Activated gamma-delta T cell treated with Interleukin-2 at 50 U/mL for 16 hours (primary cell): ENCODE results near the gene HSDL1.

Source experiments
- DNase-seq: peaks from one replicate; pipeline ENCODE4 v3.0.0-alpha.2; 2020

Gene HSDL1

DNA sequence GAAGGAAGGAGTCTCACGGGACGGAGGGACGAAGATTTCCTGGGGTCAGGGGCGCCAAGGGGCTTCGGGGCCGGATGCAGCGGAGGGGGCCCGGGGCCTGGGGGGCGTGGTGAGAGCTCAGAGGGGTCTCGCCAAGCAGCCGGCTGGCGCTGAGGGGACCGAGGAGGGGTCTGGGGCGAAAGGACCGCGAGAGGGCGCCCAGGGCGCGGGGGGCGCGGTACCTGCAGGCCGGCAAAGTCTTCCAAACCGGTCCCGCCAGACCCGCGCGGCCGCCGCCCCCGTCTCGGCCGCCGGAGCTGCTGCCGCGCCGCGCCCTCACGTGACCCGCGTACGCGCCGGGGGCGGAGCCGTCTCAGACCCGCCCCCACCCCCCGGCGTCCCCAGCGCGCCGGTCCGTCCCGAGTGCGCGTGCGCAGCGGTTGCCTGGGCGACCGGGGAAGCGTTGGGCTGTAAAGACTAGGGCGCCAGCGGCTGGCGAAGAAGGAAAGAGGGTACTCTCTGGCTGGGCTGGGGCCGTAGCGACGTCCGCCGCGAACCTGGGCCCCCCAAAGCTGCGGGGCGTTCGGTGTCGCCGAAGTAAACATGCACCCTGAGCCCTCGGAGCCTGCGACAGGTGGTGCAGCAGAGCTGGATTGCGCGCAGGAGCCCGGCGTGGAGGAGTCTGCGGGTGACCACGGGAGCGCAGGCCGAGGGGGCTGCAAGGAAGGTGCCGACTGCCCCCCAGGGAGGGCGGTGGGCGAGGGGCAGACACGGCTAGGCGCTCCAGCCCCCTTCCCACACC, at the start of gene HSDL1, which contains the start of gene DNAAF1:
Gene HSDL1, minus strand, starts transcription at position 319 of the 781 bp plus-strand sequence. CDS start 13,856 bp downstream, outside the sequence.
Gene DNAAF1, plus strand, starts transcription at position 450 of the 781 bp plus-strand sequence. Its CDS starts 133 bp downstream, at position 583.
- DNase-seq: peak; percentile 94

DNA sequence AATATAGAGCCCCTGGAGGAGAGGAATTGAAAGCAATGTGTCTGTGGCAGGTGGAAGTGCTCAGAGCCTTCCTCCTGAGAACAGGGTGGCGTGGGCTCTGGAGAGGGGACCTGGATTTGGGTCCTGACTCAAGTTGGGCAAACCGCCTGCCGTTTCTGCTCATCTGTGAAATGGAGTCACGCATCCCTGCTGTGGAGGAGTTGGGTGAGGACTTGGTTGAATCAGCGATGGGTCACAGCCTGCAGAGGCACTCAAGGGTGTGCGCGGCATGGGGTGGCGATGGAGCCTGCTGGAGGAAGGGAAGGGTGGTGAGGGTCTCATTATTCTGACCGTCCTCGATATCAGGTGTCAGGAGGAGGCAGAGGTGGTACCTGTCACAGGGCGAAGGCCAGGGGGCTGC, 49.0 kb upstream of the HSDL1 start:
- no peak for DNase-seq

DNA sequence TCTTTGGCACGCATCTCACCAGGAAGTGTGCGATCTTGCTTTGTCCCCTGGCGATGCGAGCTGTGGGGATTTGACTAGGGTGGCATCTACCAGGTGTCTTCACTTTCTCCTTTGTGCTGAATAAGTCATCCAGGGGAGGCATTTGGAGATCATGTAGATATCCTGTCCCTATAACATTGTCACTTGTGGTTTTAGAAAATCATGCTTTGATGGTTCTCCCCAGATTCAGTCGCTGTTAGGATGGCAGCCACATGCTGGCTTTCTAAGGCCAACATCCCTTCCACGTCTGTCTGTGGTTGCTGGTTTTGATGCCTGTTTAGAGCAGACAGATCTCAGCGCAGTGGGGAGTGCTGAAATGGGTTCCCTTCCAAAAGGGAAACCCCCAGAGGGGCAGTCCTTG, 48.5 kb upstream of the HSDL1 start:
- no peak for DNase-seq

DNA sequence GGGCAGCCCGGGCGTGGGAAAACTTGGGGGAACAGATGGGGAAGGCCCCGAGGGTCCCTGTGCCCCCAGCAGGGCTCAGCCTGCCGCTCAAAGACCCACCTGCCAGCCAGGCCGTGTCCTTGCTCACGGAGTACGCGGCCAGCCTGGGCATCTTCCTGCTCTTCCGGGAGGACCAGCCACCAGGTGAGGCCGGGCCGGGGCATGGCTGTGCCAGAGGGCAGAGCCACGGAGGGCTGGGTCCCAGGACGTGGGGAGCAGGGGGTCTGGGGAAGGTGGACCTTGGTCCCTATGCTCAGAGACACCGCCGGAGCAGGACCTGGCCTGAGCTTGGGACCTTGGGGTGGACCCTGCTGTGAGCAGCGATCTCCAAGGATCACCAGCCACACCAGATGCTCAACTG, 46.5 kb upstream of the HSDL1 start:
- no peak for DNase-seq

DNA sequence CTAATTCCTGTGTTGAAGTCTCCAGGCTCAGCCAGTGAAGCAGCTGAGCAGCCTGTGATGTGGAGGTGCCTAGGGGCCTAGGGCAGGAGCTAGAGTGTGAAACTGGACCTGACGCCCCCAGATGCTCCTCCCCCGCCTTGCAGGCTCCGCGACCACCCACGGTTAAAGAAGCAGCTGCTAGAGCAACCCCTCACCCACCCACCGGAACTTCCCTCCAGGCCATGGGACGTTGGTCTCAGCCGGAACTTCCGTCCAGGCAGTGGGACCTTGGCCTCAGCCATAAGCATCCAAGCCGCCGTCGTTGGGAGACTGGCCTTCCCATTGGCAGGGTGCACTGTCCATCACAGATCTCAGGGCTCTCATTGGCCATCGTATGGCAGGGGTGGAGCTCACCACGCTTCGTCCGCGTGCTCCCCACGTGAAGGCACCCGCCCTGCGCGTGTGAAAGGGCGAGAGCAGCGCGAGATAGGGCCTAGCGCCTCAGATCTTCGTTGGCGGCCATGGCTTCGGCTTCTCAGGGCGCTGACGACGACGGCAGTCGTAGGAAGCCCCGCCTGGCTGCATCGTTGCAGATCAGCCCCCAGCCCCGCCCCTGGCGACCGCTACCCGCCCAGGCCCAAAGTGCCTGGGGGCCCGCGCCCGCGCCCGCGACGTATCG, 45.9 kb upstream of the HSDL1 start, which contains the start of gene ADAD2:
Gene ADAD2, plus strand, starts transcription at position 427 of the 658 bp plus-strand sequence. Its CDS starts 74 bp downstream, at position 501.
- no peak for DNase-seq

DNA sequence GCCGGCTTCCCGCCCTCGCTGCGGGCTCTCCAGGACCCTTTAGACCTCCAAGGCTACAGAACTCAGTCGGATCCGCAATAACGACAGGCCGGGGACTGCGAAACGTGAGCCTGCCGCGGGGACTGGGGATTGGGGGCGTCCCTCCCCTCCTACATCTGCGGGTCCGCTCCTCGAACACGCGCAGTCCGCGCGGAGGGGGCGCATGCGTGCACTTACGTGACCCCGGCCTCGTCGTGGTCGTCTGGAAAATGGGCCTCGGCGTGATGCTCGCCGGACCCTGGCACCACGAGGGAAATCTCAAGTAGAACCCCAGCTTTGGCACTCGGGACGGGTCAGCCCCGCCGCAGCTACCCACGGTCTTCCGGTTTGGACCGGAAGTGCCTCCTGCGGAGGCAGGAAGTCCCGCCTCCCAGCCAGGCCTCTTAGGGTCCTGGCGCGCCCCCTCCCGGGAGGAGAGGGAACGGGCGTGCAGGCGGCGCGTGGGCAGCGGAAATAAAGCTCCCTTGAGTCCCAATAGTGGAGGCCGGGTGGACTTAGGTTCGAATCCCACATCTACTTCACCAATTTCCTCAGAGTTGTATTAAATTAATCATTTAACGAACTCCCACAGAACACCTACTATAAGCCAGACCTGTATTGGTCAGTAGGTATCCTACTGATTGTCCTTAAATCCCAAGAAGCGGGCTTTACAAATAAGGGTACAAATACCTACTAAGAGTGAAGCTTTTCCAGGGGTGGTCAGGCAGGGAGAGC, 41.9 kb upstream of the HSDL1 start, which contains the start of gene TAF1C:
Gene TAF1C, minus strand, starts transcription at position 373 of the 753 bp plus-strand sequence. CDS start 2,069 bp downstream, outside the sequence.
- peak; percentile 90 for DNase-seq

DNA sequence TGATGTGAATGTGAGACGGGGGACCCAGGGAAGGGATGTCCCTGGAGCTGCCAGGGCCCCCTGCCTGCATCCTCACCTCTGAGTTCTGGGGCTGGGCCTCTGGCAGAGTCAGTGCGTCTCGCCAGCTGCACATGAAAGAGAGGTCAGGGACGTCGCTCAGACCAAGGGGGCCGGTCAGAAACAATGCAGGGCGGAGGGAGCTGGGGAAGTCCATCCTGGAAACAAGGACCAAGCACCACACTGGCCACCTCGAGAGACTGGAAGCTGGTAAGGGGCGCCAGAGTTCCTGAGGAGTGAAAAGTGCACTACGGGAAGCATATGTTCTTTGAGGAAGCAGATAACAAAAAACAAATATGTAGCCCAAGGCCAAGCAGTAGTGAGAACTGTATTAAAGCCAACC, 39.8 kb upstream of the HSDL1 start:
- DNase-seq: no peak

DNA sequence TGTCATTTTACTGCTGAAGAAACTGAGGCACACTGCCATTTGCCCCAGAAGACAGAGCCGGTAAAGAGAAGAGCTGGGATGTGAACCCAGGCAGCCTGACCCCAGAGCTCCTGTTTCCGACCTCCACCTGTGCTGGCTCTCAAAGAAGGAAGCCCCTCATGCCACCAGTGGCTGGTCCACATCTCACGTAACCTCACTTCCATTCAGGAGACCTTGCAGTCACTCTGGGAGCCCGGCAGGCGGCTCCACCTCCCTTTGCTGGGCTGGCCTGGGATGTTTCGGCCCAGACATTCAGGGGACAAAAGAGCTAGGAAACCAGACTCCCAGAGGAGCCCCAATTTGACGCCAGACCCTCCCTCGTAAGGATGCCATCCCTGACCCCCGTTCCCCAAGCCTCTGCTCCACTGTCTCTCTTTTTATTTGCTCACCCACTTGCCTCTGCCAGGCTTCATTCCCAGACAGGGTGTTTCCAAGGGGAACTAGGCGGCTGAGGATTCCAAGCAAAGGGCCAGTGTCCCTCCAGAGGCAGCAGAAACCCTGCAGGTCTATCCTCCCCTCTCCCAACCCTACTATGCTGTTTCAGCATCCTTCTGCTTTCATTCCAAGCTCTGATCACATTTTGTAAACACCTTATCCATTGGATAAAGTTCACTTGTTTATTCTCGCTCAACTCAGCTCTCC, 39.1 kb upstream of the HSDL1 start:
- no peak for DNase-seq

DNA sequence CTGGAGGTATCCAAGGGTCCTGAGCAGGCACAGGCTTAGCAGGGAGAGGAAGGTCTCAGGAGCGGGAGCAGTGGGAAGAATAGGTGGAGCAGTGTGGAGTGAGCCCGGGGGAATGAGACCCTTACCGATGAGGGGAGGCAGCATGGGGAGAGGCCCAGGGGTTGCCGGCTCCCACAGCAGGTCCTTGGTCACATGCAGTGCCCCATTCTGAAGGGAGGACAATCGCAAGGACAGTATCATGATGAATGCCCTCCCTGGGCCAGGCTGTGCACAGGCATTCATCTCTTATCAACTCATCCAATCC, 38.5 kb upstream of the HSDL1 start:
- DNase-seq: no peak

DNA sequence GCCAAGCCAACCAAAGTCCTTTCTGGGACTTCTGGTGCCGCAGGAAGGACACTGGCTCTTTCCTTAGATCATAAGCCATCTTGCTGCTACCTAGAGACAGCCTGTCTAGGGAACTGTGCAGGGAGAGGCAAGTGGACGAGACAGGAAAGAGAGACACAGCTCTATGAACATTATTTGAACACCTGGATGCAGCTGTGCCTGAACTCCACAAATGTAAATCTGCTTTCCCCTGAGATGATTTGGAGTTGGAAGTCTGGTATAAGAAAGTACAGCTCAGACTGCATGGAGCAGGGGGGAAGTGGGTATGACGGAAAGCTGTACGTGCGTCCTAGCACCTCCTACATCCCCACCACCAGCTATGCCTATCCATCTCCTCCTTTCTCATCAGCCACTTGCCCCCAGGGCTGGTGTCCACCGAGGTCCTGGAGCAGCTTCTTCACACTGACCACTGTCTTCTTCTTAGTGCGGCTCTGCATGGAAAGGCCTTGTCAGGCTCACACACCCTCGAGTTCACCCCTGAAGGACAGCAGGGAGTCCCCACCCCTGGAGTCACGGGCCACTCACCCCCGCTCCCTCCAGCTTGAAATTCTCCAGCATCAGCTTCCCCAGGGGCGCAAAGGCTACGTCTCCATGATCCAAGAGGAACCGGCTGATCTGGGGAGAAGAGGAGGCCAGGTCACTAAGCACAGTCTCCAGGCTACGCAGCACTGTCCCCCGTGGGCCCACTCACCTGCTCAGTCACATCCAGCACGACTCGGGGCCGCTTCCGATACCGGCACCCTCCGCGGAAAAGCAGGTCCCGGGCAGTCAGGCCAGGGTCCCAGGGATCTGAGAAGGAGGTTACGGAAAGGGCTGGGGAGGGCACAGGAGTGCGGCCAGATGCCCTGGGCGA, 37.9 kb upstream of the HSDL1 start:
- DNase-seq: no peak

DNA sequence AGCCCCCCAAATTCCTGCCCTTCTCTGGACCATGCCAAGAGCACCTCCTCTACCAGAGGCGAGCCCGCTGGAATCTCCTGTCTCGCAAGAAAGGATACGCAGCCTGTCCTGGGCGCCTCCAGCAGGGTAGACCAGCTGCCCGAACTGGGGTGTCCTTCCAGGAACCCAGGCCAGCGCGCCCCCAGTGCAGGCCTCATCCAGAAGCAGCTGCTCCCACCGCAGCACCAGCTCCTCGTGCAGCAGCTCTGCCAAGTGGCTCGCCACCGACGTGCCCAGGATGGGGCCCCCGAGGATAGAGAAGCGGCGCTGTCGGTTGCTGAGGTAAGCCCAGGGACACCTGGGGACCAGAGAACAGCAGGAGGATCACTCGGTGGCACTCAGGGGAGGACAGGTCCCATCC, 37.1 kb upstream of the HSDL1 start:
- DNase-seq: no peak

DNA sequence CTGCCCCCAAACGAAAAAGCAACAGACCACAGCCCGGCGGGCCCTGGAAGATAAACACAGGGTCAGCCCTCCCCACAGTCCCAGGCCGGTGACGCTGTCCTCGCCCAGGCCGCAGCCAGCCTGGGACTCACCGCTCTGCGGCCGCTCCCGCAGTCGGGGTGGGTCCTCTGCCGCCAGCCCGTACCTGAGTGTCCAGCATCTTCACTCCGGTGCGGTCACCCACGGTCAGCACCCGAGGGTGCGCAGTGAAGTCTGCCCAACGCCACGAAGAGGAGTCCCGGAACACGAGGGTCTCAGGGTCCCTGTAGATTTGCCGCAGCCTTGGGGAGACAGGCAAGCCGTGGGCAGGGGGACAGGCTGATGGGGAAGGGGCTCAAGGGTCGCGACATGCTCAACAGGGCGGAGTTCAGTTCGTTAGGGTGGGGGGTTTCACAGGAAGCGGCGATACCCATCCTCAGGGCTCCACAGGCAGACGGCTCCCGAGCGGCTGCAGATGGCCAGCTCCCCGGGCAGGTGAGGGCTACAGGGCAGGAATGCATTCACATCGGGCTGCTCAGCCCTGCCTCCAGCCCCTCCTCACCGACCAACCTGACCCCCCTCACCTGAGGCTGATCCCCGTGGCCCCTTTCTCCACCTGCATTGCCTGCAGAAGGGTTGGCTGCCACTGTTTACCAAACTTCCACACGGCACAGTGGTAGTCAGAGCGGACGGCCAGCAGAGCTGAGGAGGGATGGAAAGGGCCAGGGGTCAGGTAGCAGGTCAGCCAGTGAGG, 36.4 kb upstream of the HSDL1 start:
- no peak for DNase-seq

DNA sequence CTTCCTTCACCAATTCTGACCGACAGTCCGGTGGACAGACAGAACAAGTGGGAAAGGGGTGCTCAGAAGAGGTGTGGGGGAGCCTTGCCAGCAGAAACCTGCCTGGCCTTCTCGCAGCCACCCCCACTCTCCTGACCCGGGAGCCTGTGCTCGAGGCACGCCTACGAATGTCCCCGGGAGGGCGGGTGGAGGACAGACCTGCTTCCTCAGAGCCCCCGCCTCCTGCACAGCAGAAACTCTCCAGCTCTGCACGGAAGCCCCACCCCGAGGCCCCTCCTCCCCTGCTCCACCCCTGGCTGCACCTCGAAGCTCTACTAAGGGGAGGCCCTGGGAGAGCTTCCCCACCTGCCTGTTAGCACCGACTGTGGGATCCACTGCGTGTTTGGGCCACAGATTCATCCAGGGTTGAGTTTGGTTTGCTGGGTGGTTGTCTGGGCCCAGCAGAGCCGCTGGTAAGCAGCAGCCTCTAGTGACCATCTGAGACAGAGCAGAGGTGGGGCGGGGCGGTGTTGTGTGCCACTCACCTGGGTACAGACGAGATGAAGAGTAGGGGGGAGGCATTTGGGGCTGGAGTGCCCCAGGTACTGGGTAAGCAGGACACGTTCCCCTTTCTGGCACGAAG, 35.7 kb upstream of the HSDL1 start:
- no peak for DNase-seq

DNA sequence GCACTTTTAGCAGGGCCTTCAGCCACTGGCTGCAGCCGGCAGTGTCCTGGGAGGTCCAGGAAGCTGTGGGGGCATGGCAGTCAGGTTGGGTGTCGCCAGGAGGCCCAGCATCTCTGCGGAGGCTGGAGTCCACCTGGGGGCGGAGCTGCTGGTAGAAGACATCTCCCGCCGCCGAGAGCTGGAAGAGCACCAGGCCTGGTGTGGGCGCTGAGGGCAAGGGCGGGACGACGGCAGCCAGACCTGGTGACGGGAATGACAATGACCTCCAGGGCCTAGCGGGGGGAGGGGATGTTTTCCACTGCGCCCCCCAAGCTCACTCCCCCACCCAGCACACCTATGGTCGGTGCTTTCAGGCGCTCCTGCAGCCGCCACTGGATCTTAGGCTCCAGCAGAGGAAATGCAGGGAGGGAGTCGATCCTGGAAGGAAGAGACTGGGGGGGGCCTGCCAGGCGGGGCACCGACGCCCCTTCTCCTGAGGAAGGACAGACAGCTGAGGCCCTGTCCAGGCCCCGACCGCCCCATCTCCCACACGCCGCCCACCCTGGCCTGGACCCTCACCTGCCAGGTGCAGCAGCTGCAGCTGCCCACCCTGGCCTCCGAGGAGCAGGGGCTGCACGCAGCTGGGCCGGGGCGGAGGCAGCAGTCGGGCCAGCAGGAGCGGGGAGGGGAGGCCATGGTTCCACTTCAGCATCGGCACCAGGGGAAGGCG, 34.8 kb upstream of the HSDL1 start:
- DNase-seq: no peak

DNA sequence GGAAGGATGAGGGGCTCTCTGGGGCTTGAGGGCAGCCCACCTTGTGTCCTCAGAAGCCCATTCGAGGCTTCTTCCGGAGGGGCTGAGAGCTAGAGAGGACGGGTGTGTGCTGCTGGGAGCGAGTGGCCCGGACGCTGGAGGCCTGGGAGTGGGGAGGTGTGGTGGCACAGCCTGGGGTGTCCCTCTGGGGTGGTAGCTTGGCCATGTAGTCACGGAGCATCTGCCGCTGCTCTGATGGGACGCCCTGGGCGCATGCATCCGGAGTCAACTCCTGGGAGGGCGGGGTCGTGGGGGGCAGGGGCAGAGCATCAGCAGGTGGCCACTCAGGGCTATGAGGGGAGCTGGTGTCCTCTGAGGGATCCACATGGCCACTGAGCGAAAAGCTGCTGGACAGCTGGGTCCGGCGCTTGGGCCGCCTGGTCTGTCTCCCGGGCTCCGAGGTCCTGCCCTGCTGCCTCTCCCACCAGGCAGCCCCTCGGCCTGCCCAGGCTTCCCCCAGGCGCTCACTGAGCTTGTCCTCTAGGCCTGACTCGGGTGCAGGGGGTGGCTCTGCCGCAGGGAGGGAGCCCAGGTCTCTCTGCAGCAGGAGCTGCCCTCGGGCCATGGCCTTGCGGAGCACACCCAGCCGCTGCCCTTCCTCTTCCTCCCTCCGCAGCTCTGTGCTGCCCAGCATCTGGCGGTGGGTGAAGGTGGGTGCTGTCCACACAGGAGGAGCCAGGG, 34.1 kb upstream of the HSDL1 start:
- DNase-seq: no peak

DNA sequence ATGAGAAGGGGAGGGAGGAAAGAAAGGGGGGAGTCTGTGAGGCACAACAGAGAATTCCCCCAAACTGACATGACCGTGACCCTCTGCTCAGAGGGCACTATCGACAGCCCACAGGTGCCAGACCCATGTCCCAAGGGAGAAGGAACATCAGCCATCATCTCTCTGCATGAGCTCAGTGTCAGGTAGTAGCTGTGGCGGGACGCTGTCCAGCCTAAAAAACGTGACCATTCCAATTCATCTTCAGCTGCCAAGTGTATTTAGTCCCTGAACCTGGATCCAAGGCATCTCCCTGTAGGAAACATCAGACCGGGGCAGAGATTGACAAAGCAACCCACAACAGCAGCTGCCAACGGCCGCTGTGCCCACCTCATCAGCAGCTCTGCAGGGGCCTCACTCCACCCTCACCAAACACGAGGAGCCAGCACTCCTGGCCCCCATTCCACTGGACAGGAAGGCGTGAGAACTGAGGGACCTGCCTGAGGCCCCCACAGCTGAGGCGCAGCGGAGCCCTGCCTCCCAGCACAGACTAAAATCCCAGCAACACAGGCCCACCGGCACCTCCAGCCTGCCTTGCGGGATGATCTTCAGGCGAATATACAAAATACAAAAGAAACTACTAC, 33.3 kb upstream of the HSDL1 start:
- no peak for DNase-seq

DNA sequence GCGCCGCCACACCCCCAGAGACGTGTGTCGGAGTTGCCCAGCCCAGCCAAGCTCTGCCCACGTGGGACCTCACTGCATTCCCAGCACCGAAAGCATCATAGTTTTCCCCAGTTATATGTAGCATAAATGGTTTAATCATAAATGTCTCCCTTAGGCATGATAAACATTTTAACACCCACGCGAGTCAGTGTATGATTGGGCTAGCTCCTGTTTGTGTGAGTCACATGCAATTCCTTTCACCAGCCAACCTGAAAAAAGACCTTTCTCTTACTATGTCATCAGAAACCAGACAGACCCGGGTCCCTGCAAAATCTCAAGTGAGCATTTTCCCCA, 32.7 kb upstream of the HSDL1 start:
- no peak for DNase-seq

DNA sequence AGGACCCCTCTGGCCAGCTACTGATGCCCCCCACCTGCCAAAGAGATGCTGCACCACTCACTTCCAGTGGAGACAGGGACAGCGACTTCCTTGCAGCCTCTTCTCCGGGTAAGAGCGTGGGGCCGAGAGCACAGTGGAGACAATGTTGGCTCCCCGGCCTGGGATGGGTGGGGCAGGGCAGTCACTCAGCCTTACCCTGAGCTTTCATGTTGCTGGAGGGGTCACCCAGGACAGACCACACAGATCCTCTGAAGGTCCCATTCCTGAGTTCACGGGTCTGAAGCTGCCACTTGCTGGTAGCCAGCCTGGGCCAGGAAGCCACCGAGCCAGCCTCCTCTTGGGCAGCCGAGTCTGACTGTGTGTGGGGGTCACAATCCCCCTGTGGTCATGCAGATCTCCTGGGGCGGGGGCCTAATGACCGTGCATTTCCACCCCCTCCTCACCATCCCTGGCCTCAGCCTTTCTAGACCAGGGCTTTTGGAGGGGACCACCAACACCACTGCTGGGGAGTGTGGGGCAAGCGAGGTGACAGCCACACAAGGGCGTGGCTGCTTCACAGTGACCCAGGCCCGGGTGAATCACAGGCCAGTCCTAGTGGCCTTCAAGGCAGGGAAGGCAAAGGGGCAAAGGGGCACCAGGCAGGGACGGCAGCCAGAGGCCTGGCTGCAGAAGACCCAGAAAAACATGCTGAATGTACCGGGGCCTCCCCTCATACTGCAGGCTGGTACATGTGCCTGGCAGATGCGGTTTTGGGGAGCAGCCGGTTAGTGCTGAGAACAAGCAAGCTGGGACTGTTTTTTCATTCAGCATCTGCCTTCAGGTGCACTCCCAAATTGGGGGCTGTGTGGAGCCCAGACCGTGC, 31.4 kb upstream of the HSDL1 start:
- no peak for DNase-seq
